Activated CD4-positive, CD25-positive, alpha-beta regulatory T cell treated with anti-CD3 and anti-CD28 coated beads, Interleukin-2, amount 50 U/mL, for 24 hours (primary cell): ENCODE results near the gene NECTIN4.
"Not testable (repeated sequence)": the region's sequence is repeated elsewhere in the genome, so short reads cannot be mapped to it uniquely, and the experiment has no call there.

Experiments used
- ATAC-seq, 2 donors: fragments of 150-1000 bp; cut with Tn5 transposase; one replicate each; pipeline ENCODE4 v1.10.0; 2021; ENCODE audit warnings: mild to moderate bottlenecking in 1 of 2, moderate library complexity in 1 of 2

The NECTIN4 gene

GRCh38 chr1:161089251-161089924, at the start of gene NECTIN4:
TSS of gene NECTIN4 (minus strand) at chr1:161089558. CDS start at chr1:161089296, 262 bp downstream.
- ATAC-seq = no peak

GRCh38 chr1:161138431-161138830, 49.1 kb upstream of the NECTIN4 start:
- no peak for ATAC-seq

- ATAC-seq = no peak
Measured at GRCh38 chr1:161137881-161138280, 48.5 kb upstream of the NECTIN4 start.

- ATAC-seq = no peak
Measured at GRCh38 chr1:161133220-161133740, 43.9 kb upstream of the NECTIN4 start.

GRCh38 chr1:161132410-161133219, 43.3 kb upstream of the NECTIN4 start, which contains the start of gene DEDD:
TSS of gene DEDD (minus strand) at chr1:161132667. CDS start at chr1:161124462, 8,205 bp downstream.
- ATAC-seq = peak; percentile 96 to 97

GRCh38 chr1:161131523-161132409, 42.4 kb upstream of the NECTIN4 start:
- ATAC-seq = no peak

GRCh38 chr1:161130266-161130665, 40.9 kb upstream of the NECTIN4 start:
- no peak for ATAC-seq

GRCh38 chr1:161128591-161129420, 39.4 kb upstream of the NECTIN4 start:
- ATAC-seq = no peak

GRCh38 chr1:161127649-161128048, 38.3 kb upstream of the NECTIN4 start:
- ATAC-seq = no peak

GRCh38 chr1:161122967-161123366, 33.6 kb upstream of the NECTIN4 start:
- ATAC-seq = no peak

GRCh38 chr1:161121834-161122233, 32.5 kb upstream of the NECTIN4 start:
- no peak for ATAC-seq

GRCh38 chr1:161121042-161121650, 31.8 kb upstream of the NECTIN4 start:
- ATAC-seq = no peak

- peak; percentile 49 to 58 for ATAC-seq
Measured at GRCh38 chr1:161119092-161119903, 29.9 kb upstream of the NECTIN4 start.

GRCh38 chr1:161117759-161118581, 28.6 kb upstream of the NECTIN4 start, which contains the start of the genes NIT1 and PFDN2:
TSS of gene NIT1 (plus strand) at chr1:161118105. CDS start at chr1:161118177, 72 bp downstream.
TSS of gene PFDN2 (minus strand) at chr1:161118037. CDS start at chr1:161118026, 11 bp downstream.
- peak; percentile 56 to 59 for ATAC-seq

GRCh38 chr1:161115961-161116360, 26.6 kb upstream of the NECTIN4 start:
- ATAC-seq = not testable (repeated sequence)

GRCh38 chr1:161115132-161115711, 25.9 kb upstream of the NECTIN4 start:
- peak; percentile 80 for ATAC-seq

- ATAC-seq = no peak
Measured at GRCh38 chr1:161114556-161114955, 25.2 kb upstream of the NECTIN4 start.

GRCh38 chr1:161113915-161114314, 24.6 kb upstream of the NECTIN4 start:
- no peak for ATAC-seq

- no peak for ATAC-seq
Measured at GRCh38 chr1:161111527-161111926, 22.2 kb upstream of the NECTIN4 start.
